Breast epithelium (tissue), 4 donors: ENCODE measurements around the gene PAPOLG. TPM values are rescaled to one million over a fixed set of nuclear protein-coding genes. Genes with fewer than 3 reads are reported as not detected.

Source experiments
- DNase-seq, 2 donors: peaks; one replicate each; pipeline ENCODE4 v3.0.0-alpha.2; 2019; ENCODE audit warnings: low spot score in 2 of 2
- H3K27ac ChIP-seq, 2 donors: fragments of 200-600 bp; sonication (generic) in 1 of 2; one replicate each; pipeline ENCODE4 v1.5.1; 2016 to 2019; ENCODE audit warnings: mild to moderate bottlenecking in 1 of 2
- H3K27me3 ChIP-seq, 2 donors: fragments of 200-600 bp; sonication (generic) in 1 of 2; one replicate each; pipeline versions ENCODE4 v1.5.1 to v1.6.0; 2017 to 2019; ENCODE audit warnings: control low read depth in 1 of 2, mild to moderate bottlenecking in 1 of 2
- H3K36me3 ChIP-seq: fragments of 200-600 bp; one replicate; pipeline ENCODE4 v1.5.1; 2019
- H3K4me1 ChIP-seq, 2 donors: fragments of 200-600 bp; sonication (generic); one replicate each; pipeline ENCODE4 v1.5.1; 2016 to 2019; ENCODE audit warnings: control low read depth in 1 of 2
- H3K4me3 ChIP-seq, 3 donors: fragments of 200-600 bp; sonication (generic); 1 replicate in 2 of 3; 2 replicates in 1 of 3; pipeline ENCODE4 v1.5.1; 2016 to 2019; ENCODE audit warnings: mild to moderate bottlenecking in 3 of 3, moderate library complexity in 2 of 3
- H3K9me3 ChIP-seq, 2 donors: fragments of 200-600 bp; sonication (generic) in 1 of 2; one replicate each; pipeline ENCODE4 v1.5.1; 2016 to 2019; ENCODE audit warnings: control low read depth in 1 of 2
- POLR2A ChIP-seq: fragments of 450-650 bp; IDR thresholded peaks from one replicate; pipeline ENCODE4 v1.6.1; 2016; ENCODE audit warnings: antibody characterized with exemption, mild to moderate bottlenecking, moderate library complexity
- POLR2AphosphoS5 ChIP-seq, 3 donors: sonication (generic); formaldehyde crosslinking; IDR thresholded peaks; one replicate each; pipeline ENCODE4 v1.6.1; 2017; ENCODE audit warnings: antibody characterized with exemption in 3 of 3
- intact Hi-C: fragments of 100-400 bp; cut with DNase I; formaldehyde crosslinking; loops from one replicate; pipeline ENCODE4 v1.15.1; 2023; ENCODE audit warnings: low total_unique reads
- total RNA-seq, 3 donors: library from RNA; depleted of rRNA; stranded (reverse); fragments of >200 nt; gene quantifications; one replicate each; pipeline ENCODE4 v1.1.0, GENCODE V29; 2016
- TF ChIP-seq, protein P1 (sequence below), 3 donors: fragments of 450-650 bp; IDR thresholded peaks; one replicate each; pipeline ENCODE4 v1.5.1; 2016 to 2017; ENCODE audit warnings: antibody characterized with exemption in 3 of 3, mild to moderate bottlenecking in 3 of 3, moderate library complexity in 3 of 3

PAPOLG gene
- total RNA-seq, 3 donors from 2014 or later: 14.9 to 26.6 (median 17.0) TPM

- no peaks in the 10 kb centered on the region for H3K36me3 ChIP-seq
- H3K4me1 ChIP-seq: no peaks in the 10 kb centered on the region
- no peak overlapping the region for H3K4me3 ChIP-seq
- TF ChIP-seq POLR2AphosphoS5 (IDR thresholded peaks at IDR 0.05): no peak
- TF ChIP-seq, protein P1, sequence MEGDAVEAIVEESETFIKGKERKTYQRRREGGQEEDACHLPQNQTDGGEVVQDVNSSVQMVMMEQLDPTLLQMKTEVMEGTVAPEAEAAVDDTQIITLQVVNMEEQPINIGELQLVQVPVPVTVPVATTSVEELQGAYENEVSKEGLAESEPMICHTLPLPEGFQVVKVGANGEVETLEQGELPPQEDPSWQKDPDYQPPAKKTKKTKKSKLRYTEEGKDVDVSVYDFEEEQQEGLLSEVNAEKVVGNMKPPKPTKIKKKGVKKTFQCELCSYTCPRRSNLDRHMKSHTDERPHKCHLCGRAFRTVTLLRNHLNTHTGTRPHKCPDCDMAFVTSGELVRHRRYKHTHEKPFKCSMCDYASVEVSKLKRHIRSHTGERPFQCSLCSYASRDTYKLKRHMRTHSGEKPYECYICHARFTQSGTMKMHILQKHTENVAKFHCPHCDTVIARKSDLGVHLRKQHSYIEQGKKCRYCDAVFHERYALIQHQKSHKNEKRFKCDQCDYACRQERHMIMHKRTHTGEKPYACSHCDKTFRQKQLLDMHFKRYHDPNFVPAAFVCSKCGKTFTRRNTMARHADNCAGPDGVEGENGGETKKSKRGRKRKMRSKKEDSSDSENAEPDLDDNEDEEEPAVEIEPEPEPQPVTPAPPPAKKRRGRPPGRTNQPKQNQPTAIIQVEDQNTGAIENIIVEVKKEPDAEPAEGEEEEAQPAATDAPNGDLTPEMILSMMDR (IDR thresholded peaks at IDR 0.05): no peak
- TF ChIP-seq POLR2A: no peak
- intact Hi-C loops: no loop called here
- DNase-seq: no peak
- H3K27me3 ChIP-seq: no peaks in the 10 kb centered on the region
- no peaks in the 10 kb centered on the region for H3K9me3 ChIP-seq
- no peak overlapping the region for H3K27ac ChIP-seq
Observed at GRCh38 chr2:60837123-60837522, 81.1 kb downstream of the PAPOLG start.

DNA sequence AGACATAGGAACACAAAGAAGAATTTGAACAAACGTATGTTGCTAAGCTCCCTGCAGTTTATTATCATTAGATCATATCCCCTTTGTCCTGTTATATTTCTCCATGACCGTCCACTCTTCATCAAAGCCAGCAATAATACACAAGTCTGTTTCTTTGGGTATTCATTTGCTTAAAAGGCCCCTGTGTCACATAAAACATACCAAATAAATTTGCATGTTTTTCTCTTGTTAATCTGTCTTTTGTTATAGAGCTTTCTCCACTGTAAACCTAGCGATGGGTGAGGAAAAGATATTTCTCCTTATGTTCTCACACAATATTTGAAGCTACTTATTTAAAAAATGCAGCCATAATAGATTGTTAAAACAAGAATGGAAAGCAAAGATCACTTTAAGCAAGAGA lies 82.4 kb downstream of the PAPOLG start:
- intact Hi-C loops: no loop called here
- no peaks in the 10 kb centered on the region for H3K36me3 ChIP-seq
- H3K27me3 ChIP-seq: no peaks in the 10 kb centered on the region
- DNase-seq: no peak
- H3K4me1 ChIP-seq: no peaks in the 10 kb centered on the region
- H3K27ac ChIP-seq: no peak overlapping the region
- H3K4me3 ChIP-seq: no peak overlapping the region
- TF ChIP-seq, protein P1 (IDR thresholded peaks at IDR 0.05): no peak
- TF ChIP-seq POLR2AphosphoS5 (IDR thresholded peaks at IDR 0.05): no peak
- no peak for TF ChIP-seq POLR2A
- no peaks in the 10 kb centered on the region for H3K9me3 ChIP-seq

GRCh38 chr2:60839126-60839813 lies 83.2 kb downstream of the PAPOLG start:
- intact Hi-C loops: no loop called here
- Histone ChIP-seq H3K36me3 (no peaks in the 10 kb centered on the region), H3K9me3 (no peaks in the 10 kb centered on the region), H3K4me1 (no peaks in the 10 kb centered on the region), H3K4me3 (no peak overlapping the region), H3K27ac (no peak overlapping the region), H3K27me3 (no peaks in the 10 kb centered on the region)
- no peak for DNase-seq
- TF ChIP-seq, protein P1 (IDR thresholded peaks at IDR 0.05): no peak
- TF ChIP-seq POLR2AphosphoS5 (IDR thresholded peaks at IDR 0.05): no peak
- TF ChIP-seq POLR2A: no peak

GRCh38 chr2:60840880-60841279 lies 84.8 kb downstream of the PAPOLG start:
- DNase-seq: no peak
- no peaks in the 10 kb centered on the region for H3K4me1 ChIP-seq
- H3K27me3 ChIP-seq: no peaks in the 10 kb centered on the region
- H3K9me3 ChIP-seq: no peaks in the 10 kb centered on the region
- TF ChIP-seq, protein P1 (IDR thresholded peaks at IDR 0.05): no peak
- no peak for TF ChIP-seq POLR2A
- no peak for TF ChIP-seq POLR2AphosphoS5 (IDR thresholded peaks at IDR 0.05)
- no peak overlapping the region for H3K4me3 ChIP-seq
- intact Hi-C loops: no loop called here
- no peak overlapping the region for H3K27ac ChIP-seq
- no peaks in the 10 kb centered on the region for H3K36me3 ChIP-seq

DNA sequence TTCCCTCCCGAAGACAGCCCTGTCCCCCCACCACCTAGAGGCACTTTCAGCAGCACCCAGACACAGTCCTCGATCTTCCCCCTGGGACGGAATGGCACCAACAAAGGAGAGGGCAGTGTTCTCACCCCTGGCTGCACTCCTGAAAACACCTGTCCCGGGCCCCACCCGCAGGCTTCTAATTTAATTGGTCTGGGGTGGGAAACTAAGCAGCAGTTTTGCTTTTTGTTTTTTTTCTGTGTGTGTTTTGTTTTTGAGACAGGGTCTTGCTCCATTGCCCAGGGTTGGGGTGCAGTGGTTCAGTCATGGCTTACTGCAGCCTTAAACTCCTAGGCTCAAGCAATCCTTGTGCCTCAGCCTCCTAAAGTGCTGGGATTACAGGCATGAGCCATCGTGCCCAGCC lies 86.9 kb downstream of the PAPOLG start:
- no peaks in the 10 kb centered on the region for H3K4me1 ChIP-seq
- no peaks in the 10 kb centered on the region for H3K36me3 ChIP-seq
- H3K27ac ChIP-seq: no peak overlapping the region
- intact Hi-C loops: no loop called here
- no peak overlapping the region for H3K4me3 ChIP-seq
- no peaks in the 10 kb centered on the region for H3K27me3 ChIP-seq
- TF ChIP-seq POLR2AphosphoS5 (IDR thresholded peaks at IDR 0.05) (no peak), POLR2A (no peak)
- TF ChIP-seq, protein P1 (IDR thresholded peaks at IDR 0.05): no peak
- no peaks in the 10 kb centered on the region for H3K9me3 ChIP-seq
- DNase-seq: no peak
